Sigmoid colon (tissue), 7 donors: ENCODE data around the gene SLX4IP. TPM values are rescaled to one million over a fixed set of nuclear protein-coding genes. Genes with fewer than 3 reads are reported as not detected.

ENCODE experiments used
- DNase-seq: peaks from one replicate; pipeline ENCODE4 v3.0.0-alpha.2; 2019
- H3K27ac ChIP-seq, 4 donors: fragments of 200-600 bp; sonication (generic); one replicate each; pipeline ENCODE4 v1.5.1; 2016 to 2019; ENCODE audit warnings: mild to moderate bottlenecking in 1 of 4
- H3K27me3 ChIP-seq, 3 donors: fragments of 200-600 bp; sonication (generic); one replicate each; pipeline ENCODE4 v1.5.1; 2019; ENCODE audit warnings: mild to moderate bottlenecking in 1 of 3
- H3K36me3 ChIP-seq, 4 donors: fragments of 200-600 bp; sonication (generic); one replicate each; pipeline ENCODE4 v1.5.1; 2016 to 2019
- H3K4me1 ChIP-seq, 4 donors: fragments of 200-600 bp; sonication (generic); one replicate each; pipeline ENCODE4 v1.5.1; 2017 to 2019
- H3K4me3 ChIP-seq, 4 donors: fragments of 200-600 bp; sonication (generic); one replicate each; pipeline ENCODE4 v1.5.1; 2017 to 2019; ENCODE audit warnings: mild to moderate bottlenecking in 2 of 4, moderate library complexity in 1 of 4
- H3K9me3 ChIP-seq, 4 donors: fragments of 200-600 bp in 3 of 4; sonication (generic) in 3 of 4; one replicate each; pipeline versions ENCODE4 v1.5.1 to v1.6.1; 2013 to 2019
- CTCF ChIP-seq, 4 experiments: fragments of 450-650 bp in 3 of 4; fragments of 200-600 bp in 1 of 4; IDR thresholded peaks; one replicate each; pipeline ENCODE4 v1.5.1; 2016 to 2019; ENCODE audit warnings: antibody characterized with exemption in 4 of 4, mild to moderate bottlenecking in 3 of 4, moderate library complexity in 2 of 4
- EP300 ChIP-seq, 4 donors: sonication (generic); formaldehyde crosslinking; IDR thresholded peaks; one replicate each; pipeline ENCODE4 v1.6.1; 2017; ENCODE audit warnings: antibody characterized with exemption in 4 of 4
- POLR2A ChIP-seq, 2 donors: fragments of 450-650 bp; IDR thresholded peaks; one replicate each; pipeline ENCODE4 v1.6.1; 2016; ENCODE audit warnings: antibody characterized with exemption in 2 of 2, mild to moderate bottlenecking in 2 of 2, moderate library complexity in 2 of 2
- POLR2AphosphoS5 ChIP-seq, 4 donors: sonication (generic); formaldehyde crosslinking; IDR thresholded peaks; one replicate each; pipeline ENCODE4 v1.6.1; 2017; ENCODE audit warnings: antibody characterized with exemption in 4 of 4
- WGBS, 2 donors: extraction: QIAGEN DNeasy Blood & Tissue Kit; methylation state at CpG; one replicate each; pipeline ENCODE4 v1.1.7; 2013; 5-methylcytosine and 5-hydroxymethylcytosine counted together
- intact Hi-C: fragments of 100-400 bp; cut with DNase I; formaldehyde crosslinking; loops from one replicate; pipeline ENCODE4 v1.15.1; 2023
- polyA plus RNA-seq, 3 donors: library from polyadenylated mRNA; stranded (reverse); fragments of 200-250 nt; gene quantifications; one replicate each; pipeline ENCODE4 v1.2.3, GENCODE V29; 2013
- total RNA-seq, 4 donors: library from RNA; depleted of rRNA; stranded (reverse); fragments of >200 nt; gene quantifications; one replicate each; pipeline ENCODE4 v1.1.0, GENCODE V29; 2016
- donor health status: healthy with polysubstance abuse.
- donor health status: Bipolar disorder and iron deficiency.
- donor health status: healthy.

The SLX4IP gene
- total and polyA plus RNA-seq, 7 donors = 1.2 to 4.2 (median 2.4) TPM

GRCh38 chr20:10438217-10438616 is 3.1 kb downstream of the SLX4IP start:
- Histone ChIP-seq H3K27ac (no peak overlapping the region), H3K36me3 (no peaks in the 10 kb centered on the region), H3K9me3 (no peaks in the 10 kb centered on the region), H3K27me3 (no peaks in the 10 kb centered on the region), H3K4me3 (no peak overlapping the region), H3K4me1 (peaks cover 1 to 7% (median 5%) of the 10 kb centered on the region in 4 donors)
- TF ChIP-seq POLR2AphosphoS5 (IDR thresholded peaks at IDR 0.05) = no peak
- TF ChIP-seq POLR2A (IDR thresholded peaks at IDR 0.05) = no peak
- no peak for TF ChIP-seq CTCF (IDR thresholded peaks at IDR 0.05)
- no peak for TF ChIP-seq EP300 (IDR thresholded peaks at IDR 0.05)
- WGBS, 2 donors = 81% methylated on average over 4 of the region's 4 CpGs
- DNase-seq = no peak
- intact Hi-C loops = no loop called here

GRCh38 chr20:10443936-10444335 is 8.8 kb downstream of the SLX4IP start:
- Histone ChIP-seq H3K4me1 (peaks cover 0 to 9% (median 0%) of the 10 kb centered on the region in 4 donors), H3K4me3 (no peak overlapping the region), H3K27me3 (no peaks in the 10 kb centered on the region), H3K9me3 (no peaks in the 10 kb centered on the region), H3K27ac (no peak overlapping the region), H3K36me3 (no peaks in the 10 kb centered on the region)
- TF ChIP-seq POLR2A (IDR thresholded peaks at IDR 0.05) (no peak), POLR2AphosphoS5 (IDR thresholded peaks at IDR 0.05) (no peak), CTCF (IDR thresholded peaks at IDR 0.05) (no peak)
- intact Hi-C loops = no loop called here
- DNase-seq = no peak
- WGBS, 2 donors = 82 to 84% methylated on average over 2 of the region's 2 CpGs

GRCh38 chr20:10445758-10446157 is 10.7 kb downstream of the SLX4IP start:
- no peak overlapping the region for H3K4me3 ChIP-seq
- DNase-seq = no peak
- H3K27ac ChIP-seq = no peak overlapping the region
- 77 to 88% methylated on average over 4 of the region's 4 CpGs for WGBS, 2 donors
- no peaks in the 10 kb centered on the region for H3K36me3 ChIP-seq
- H3K27me3 ChIP-seq = no peaks in the 10 kb centered on the region
- no peaks in the 10 kb centered on the region for H3K9me3 ChIP-seq
- TF ChIP-seq EP300 (IDR thresholded peaks at IDR 0.05) (no peak), POLR2A (IDR thresholded peaks at IDR 0.05) (no peak), CTCF (IDR thresholded peaks at IDR 0.05) (no peak), POLR2AphosphoS5 (IDR thresholded peaks at IDR 0.05) (no peak)
- H3K4me1 ChIP-seq = peaks cover 0 to 9% (median 0%) of the 10 kb centered on the region in 4 donors
- intact Hi-C loops = no loop called here

- Histone ChIP-seq H3K36me3 (no peaks in the 10 kb centered on the region), H3K4me1 (peaks cover 0 to 9% (median 0%) of the 10 kb centered on the region in 4 donors), H3K27ac (no peak overlapping the region), H3K4me3 (no peak overlapping the region), H3K27me3 (no peaks in the 10 kb centered on the region), H3K9me3 (no peaks in the 10 kb centered on the region)
- WGBS, 2 donors = 3 to 10% methylated on average over 3 of the region's 3 CpGs
- TF ChIP-seq POLR2A (IDR thresholded peaks at IDR 0.05) = no peak
- TF ChIP-seq CTCF (IDR thresholded peaks at IDR 0.05) = no peak
- TF ChIP-seq POLR2AphosphoS5 (IDR thresholded peaks at IDR 0.05) = no peak
- no peak for TF ChIP-seq EP300 (IDR thresholded peaks at IDR 0.05)
- no peak for DNase-seq
- intact Hi-C loops = no loop called here
Measured at GRCh38 chr20:10447028-10447427, 11.9 kb downstream of the SLX4IP start.
